ENCODE data around the gene LILRA1.
"Not testable (repeated sequence)": the region's sequence is repeated elsewhere in the genome, so short reads cannot be mapped to it uniquely, and the experiment has no call there.

LILRA1 gene

GRCh38 chr19:54577334-54577733 is 16.1 kb upstream of the LILRA1 start:
- DNase-seq (ENCODE audit: low read depth in 2 of 2): no peak

- not testable (repeated sequence) for DNase-seq (ENCODE audit: low read depth in 2 of 2)
These were observed 15.2 kb upstream of the LILRA1 start for GRCh38 chr19:54578268-54578667.

- DNase-seq (ENCODE audit: low read depth in 2 of 2): no peak
These were observed 7.0 kb upstream of the LILRA1 start for GRCh38 chr19:54586397-54586796.

GRCh38 chr19:54587026-54587425 is 6.4 kb upstream of the LILRA1 start:
- DNase-seq (ENCODE audit: low read depth in 2 of 2): no peak

- not testable (repeated sequence) for DNase-seq (ENCODE audit: low read depth in 2 of 2)
These were observed 647 bp downstream of the LILRA1 start for GRCh38 chr19:54593931-54594626.

- DNase-seq (ENCODE audit: low read depth in 2 of 2): no peak
These were observed 1.3 kb downstream of the LILRA1 start for GRCh38 chr19:54594737-54595136.

- DNase-seq (ENCODE audit: low read depth in 2 of 2): not testable (repeated sequence)
These were observed 2.4 kb downstream of the LILRA1 start for GRCh38 chr19:54595680-54596436.

- no peak for DNase-seq (ENCODE audit: low read depth in 2 of 2)
These were observed 6.8 kb downstream of the LILRA1 start for GRCh38 chr19:54600212-54600611.

GRCh38 chr19:54606230-54606629 is 12.8 kb downstream of the LILRA1 start:
- DNase-seq (ENCODE audit: low read depth in 2 of 2): no peak

GRCh38 chr19:54606891-54607784 is 13.7 kb downstream of the LILRA1 start:
- DNase-seq (ENCODE audit: low read depth in 2 of 2): no peak

GRCh38 chr19:54607785-54608150 is 14.3 kb downstream of the LILRA1 start:
- DNase-seq (ENCODE audit: low read depth in 2 of 2): no peak

- DNase-seq (ENCODE audit: low read depth in 2 of 2): no peak
These were observed 14.8 kb downstream of the LILRA1 start for GRCh38 chr19:54608205-54608604.

- DNase-seq (ENCODE audit: low read depth in 2 of 2): no peak
These were observed 15.4 kb downstream of the LILRA1 start for GRCh38 chr19:54608792-54609191.

- DNase-seq (ENCODE audit: low read depth in 2 of 2): no peak
These were observed 15.9 kb downstream of the LILRA1 start for GRCh38 chr19:54609356-54609791.

GRCh38 chr19:54612428-54612827 is 19.0 kb downstream of the LILRA1 start:
- no peak for DNase-seq (ENCODE audit: low read depth in 2 of 2)

- no peak for DNase-seq (ENCODE audit: low read depth in 2 of 2)
These were observed 21.3 kb downstream of the LILRA1 start for GRCh38 chr19:54614726-54615125.

- DNase-seq (ENCODE audit: low read depth in 2 of 2): no peak
These were observed 22.6 kb downstream of the LILRA1 start for GRCh38 chr19:54616057-54616456.

- DNase-seq (ENCODE audit: low read depth in 2 of 2): no peak
These were observed 23.6 kb downstream of the LILRA1 start for GRCh38 chr19:54616821-54617560.

GRCh38 chr19:54620464-54620863 is 27.0 kb downstream of the LILRA1 start:
- no peak for DNase-seq (ENCODE audit: low read depth in 2 of 2)

GRCh38 chr19:54622431-54622830 is 29.0 kb downstream of the LILRA1 start:
- DNase-seq (ENCODE audit: low read depth in 2 of 2): no peak

- not testable (repeated sequence) for DNase-seq (ENCODE audit: low read depth in 2 of 2)
These were observed 30.8 kb downstream of the LILRA1 start for GRCh38 chr19:54624234-54624633.

Measured in stimulated activated CD4-positive, alpha-beta T cell treated with anti-CD3 and anti-CD28 coated beads, Interleukin-1b, Interleukin-23, amount 100 ng/mL, for 1 hour (primary cell).